GM18519 (cell line): Measurements from ENCODE around the gene CBY1.
A peak's percentile ranks its signal among the peaks of the same experiment; 100 is the strongest.

Experiments used
- ATAC-seq: cut with Tn5 transposase; IDR thresholded peaks from one replicate; pipeline ENCODE4 v1.9.1; 2021; ENCODE audit warnings: mild to moderate bottlenecking, moderate library complexity; ENCODE audit not compliant: unreplicated experiment, low FRiP score

Gene CBY1

GRCh38 chr22:38645430-38645829, 11.0 kb upstream of the CBY1 start:
- no peak for ATAC-seq

GRCh38 chr22:38649841-38650522, 6.5 kb upstream of the CBY1 start:
- no peak for ATAC-seq

GRCh38 chr22:38652859-38653258, 3.6 kb upstream of the CBY1 start:
- no peak for ATAC-seq

GRCh38 chr22:38653741-38654140, 2.7 kb upstream of the CBY1 start:
- no peak for ATAC-seq

- ATAC-seq = no peak
Observed at GRCh38 chr22:38655519-38656255, 751 bp upstream of the CBY1 start.

- ATAC-seq = peak; percentile 16
Observed at GRCh38 chr22:38657045-38657909, 839 bp downstream of the CBY1 start.

- no peak for ATAC-seq
Observed at GRCh38 chr22:38674888-38675287, 18.4 kb downstream of the CBY1 start.

GRCh38 chr22:38675833-38676232, 19.4 kb downstream of the CBY1 start:
- ATAC-seq = no peak

GRCh38 chr22:38681582-38682335, 25.3 kb downstream of the CBY1 start, which contains the start of gene TOMM22:
TSS of gene TOMM22 (plus strand) at chr22:38681957. CDS start at chr22:38681979, 22 bp downstream.
- ATAC-seq = peak; percentile 59

GRCh38 chr22:38684895-38685294, 28.5 kb downstream of the CBY1 start:
- ATAC-seq = no peak

- no peak for ATAC-seq
Observed at GRCh38 chr22:38685761-38686160, 29.3 kb downstream of the CBY1 start.

GRCh38 chr22:38689651-38690050, 33.2 kb downstream of the CBY1 start:
- no peak for ATAC-seq

GRCh38 chr22:38694049-38694448, 37.6 kb downstream of the CBY1 start:
- no peak for ATAC-seq

GRCh38 chr22:38694940-38695339, 38.5 kb downstream of the CBY1 start:
- ATAC-seq = no peak

- no peak for ATAC-seq
Observed at GRCh38 chr22:38696606-38697424, 40.4 kb downstream of the CBY1 start.

- ATAC-seq = no peak
Observed at GRCh38 chr22:38697425-38698089, 41.1 kb downstream of the CBY1 start.

- ATAC-seq = no peak
Observed at GRCh38 chr22:38698407-38699094, 42.1 kb downstream of the CBY1 start.

- no peak for ATAC-seq
Observed at GRCh38 chr22:38699143-38699542, 42.7 kb downstream of the CBY1 start.
